NCI-H1694 (cell line): ENCODE measurements around the gene OR2W3.

ENCODE experiments used
- DNase-seq: peaks from one replicate; lab custom pipeline; 2025; lab: John Stamatoyannopoulos, UW

The OR2W3 gene

DNA sequence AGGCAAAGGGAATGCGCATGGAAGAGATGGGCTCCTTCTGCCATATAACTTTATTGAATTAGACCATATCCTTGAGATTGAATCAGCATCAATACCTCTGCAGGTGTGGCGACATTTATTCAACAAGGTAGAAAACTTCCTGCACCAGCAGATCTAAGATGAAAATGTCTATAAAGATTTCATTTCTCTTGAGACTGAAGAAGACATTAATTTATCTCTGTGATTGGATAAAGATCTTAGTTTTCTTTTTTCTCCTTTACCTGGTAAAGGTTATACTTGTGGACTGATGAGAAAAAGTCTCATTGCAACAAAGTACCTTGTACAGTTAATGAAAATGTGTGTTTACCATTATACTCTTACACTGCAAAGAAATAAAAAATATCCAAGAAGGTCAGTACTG, 24.6 kb downstream of the OR2W3 start, which contains the start of gene OR2T8:
OR2T8 (plus strand) TSS at position 301 of the 400 bp plus-strand sequence. CDS start 766 bp downstream, outside the sequence.
- DNase-seq = no peak

DNA sequence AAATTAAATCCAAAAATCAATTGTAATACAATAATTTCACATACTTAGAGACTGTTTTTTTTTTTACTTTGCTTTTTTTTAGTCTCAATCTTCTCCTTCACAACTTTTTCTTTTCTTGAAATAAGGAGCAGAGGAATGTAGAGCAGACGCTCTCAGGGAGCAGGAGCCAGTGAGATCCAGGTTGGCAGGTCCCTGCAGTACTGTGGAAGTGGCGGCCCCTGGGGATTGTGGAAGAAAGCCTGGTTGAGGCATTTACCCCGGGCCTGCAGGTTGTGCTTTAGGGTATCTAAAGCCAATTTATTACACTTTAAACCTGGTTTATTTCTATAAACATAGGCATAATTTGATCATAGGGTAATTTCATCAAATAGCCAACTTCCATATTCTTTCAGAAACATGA, 28.6 kb downstream of the OR2W3 start:
- DNase-seq = no peak

DNA sequence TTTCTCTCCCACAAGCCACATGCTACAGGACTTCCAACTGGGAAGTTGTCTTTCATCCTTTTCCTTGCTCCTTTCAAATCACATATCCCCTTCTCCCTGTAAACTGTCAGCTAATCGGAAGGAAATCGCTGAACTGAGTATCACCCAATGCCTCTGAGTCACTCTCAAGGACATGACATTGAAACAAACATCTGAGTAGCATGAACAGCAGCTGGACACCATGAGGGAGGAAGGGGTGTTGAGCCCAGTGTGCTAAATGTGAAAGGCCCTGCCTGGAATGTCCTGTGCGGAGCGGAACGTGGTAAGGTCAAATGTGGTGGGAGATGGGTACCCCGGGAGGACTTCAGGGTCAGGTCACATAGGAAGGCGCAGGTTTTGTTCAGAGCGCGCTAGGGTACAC, 29.5 kb downstream of the OR2W3 start, which contains the start of gene OR2AJ1:
OR2AJ1 (plus strand) TSS at position 22 of the 400 bp plus-strand sequence. CDS start 8,880 bp downstream, outside the sequence.
- DNase-seq = no peak

DNA sequence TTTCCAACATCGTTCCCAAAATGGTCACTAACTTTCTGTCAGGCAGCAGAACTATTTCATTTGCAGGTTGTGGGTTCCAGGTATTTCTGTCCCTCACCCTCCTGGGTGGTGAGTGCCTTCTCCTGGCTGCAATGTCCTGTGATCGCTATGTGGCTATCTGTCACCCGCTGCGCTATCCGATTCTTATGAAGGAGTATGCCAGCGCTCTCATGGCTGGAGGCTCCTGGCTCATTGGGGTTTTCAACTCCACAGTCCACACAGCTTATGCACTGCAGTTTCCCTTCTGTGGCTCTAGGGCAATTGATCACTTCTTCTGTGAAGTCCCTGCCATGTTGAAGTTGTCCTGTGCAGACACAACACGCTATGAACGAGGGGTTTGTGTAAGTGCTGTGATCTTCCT, 38.6 kb downstream of the OR2W3 start:
- DNase-seq = no peak

DNA sequence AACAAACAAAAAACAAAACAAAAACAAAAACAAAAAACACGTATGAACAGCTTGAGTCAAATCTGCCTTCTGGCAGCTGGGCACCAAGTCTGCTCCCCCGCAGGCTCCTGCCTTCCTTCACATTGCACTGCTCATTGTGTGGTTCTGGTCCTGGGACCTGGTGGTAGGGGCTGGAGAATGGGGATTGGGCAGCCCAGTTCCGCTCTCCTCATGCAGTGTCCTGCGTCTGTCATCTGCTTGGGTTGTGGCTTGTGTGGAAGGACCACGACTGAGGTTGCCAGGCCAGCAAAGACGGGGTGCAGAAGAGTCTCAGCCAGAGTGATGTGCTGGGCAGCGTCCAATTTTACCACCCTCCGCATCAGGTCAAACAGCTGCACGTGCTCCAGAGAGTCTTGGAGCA, 40.4 kb downstream of the OR2W3 start:
- no peak for DNase-seq

DNA sequence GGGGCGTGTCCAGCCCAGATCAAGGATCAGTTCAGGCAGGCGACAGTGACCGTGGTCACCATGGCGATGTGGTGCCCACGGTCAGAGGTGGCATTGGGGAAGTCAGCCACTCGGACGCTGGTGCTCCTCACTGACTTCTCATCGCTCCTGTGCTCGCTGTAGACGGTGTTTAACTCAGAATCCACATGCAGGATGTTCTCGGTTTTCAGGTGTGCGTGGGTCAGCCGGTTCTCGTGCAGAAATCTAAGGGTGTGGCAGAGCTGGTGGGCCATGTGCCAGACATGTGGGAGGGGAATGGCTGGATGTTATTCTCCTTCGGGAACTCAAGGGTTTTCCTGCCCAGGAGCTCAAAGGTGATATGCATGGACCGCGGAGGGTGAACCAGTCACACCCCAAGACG, 41.0 kb downstream of the OR2W3 start:
- DNase-seq = no peak

DNA sequence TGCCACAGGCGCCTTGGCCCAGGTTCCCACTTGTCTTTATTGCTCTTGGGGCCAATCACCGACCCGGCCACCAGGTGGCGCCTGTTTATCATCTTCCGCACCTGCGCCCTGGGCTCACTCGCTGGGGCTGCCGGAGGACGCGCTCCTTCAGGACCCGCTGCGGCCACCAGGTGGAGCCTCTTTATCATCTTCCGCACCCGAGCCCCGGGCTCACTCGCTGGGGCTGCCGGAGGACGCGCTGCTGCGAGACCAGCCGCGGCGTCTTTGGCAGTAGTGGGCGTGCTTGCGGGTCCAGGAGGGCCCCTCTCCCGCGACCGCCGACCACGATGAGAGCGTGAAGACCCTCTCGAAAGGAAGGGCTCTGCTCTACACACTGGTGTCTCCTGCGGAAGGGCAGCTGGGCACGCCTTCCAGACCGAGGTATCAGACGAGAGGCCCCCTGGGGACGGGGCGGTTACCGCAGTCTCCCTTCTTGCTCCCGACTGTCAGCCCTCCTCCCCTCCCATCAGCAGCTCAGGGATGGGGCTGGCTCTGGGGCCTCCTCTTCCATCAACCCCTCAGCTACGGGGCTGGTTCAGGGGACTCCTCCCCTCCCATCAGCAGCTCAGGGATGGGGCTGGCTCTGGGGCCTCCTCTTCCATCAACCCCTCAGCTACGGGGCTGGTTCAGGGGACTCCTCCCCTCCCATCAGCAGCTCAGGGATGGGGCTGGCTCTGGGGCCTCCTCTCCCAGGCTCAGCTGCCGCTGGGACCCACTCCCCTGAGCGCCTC, 41.8 kb downstream of the OR2W3 start:
- peak; percentile 70 for DNase-seq

DNA sequence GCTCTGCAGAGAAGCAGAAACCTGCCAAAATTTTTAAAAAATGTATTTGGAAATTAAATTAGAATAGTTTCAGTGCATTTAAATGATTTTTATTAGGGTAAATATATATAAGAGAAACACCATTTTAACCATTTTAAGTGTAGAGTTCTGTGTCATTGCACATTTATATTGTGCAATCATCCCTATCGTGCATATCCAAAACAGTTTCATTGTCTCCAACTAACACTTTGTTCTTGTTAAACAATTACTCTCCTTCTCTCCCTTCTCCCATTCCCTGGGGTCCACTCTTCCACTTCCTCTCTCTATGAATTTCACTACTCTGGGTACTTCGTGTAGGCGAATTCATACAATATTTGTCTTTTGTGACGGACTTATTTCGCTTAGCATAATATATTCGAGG, 47.2 kb downstream of the OR2W3 start:
- DNase-seq = no peak
